DMS53 treated with DMSO at 0.1 percent for 48 hours (cell line): ENCODE results near the gene PPM1B.
"Not testable (repeated sequence)": the region's sequence is repeated elsewhere in the genome, so short reads cannot be mapped to it uniquely, and the experiment has no call there.

Source experiments
- DNase-seq: peaks from one replicate; lab custom pipeline; 2025; ENCODE audit not compliant: unreplicated experiment; lab: John Stamatoyannopoulos, UW

PPM1B gene

DNA sequence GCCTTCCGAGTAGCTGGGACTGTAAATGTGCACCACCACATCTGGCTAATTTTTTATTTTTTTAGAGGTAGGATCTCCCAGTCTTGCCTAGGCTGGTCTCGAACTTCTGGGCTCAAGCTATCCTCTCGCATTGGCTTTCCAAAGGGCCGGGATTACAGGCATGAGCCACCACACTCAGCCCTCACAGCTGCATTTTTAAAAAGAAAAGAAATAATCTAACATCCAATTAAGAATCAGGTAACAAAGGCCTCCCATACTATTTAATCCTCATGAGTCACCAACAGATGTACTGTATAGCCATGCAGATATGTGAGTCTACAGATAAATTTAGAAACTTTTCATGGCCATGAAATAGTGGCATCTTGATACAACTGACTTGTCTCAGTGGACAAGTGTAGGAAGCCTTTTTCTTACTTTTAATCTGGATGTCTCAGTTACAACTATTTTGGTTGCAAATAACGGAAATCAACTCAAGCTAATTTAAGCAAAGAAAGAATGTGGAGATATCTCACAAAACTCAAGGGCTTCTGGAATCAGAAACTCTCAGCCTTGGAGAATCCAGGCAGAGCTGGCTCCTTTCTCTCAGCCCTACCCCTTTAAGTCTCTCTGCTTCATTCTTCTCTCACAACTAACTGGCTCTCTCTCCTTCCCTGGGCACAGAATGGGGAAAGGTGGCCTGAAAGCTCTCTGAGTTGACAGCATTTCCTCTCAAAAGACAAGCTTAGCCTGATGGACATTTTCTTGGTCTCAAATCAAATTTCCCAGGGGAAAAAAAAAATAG lies 12.8 kb upstream of the PPM1B start:
- no peak for DNase-seq

- no peak for DNase-seq
Observed at GRCh38 chr2:44163777-44164176, 4.9 kb upstream of the PPM1B start.

GRCh38 chr2:44164617-44165016 lies 4.1 kb upstream of the PPM1B start:
- DNase-seq = no peak

- no peak for DNase-seq
Observed at GRCh38 chr2:44166096-44166495, 2.6 kb upstream of the PPM1B start.

DNA sequence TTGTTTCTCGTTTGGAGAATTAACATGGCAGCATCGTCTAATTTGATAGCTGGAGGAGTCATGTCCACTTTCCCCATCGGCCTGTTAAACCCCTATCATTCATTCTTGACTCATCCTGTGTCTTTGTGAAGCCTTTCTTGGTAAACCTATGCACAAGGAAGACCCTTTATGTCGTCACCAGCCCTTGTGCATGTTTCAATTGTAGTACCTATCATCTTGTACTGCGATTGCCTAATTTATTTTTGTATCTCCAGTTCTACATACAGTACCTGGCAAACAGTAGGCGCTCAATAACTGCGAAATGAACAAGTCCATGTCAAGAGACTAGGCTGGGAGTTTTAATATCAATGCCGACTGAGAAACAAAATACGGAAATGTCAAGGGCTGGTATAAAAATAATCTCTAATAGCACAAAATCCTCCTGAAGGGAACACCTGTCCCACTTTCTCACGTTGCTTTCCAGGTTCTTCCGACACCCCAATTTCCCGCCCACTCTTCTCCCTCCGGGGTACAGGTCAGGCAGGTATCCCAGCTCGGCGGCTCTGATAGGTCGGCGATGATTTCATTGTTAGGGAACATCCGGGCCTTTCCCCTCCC lies 1.3 kb upstream of the PPM1B start:
- DNase-seq = no peak

DNA sequence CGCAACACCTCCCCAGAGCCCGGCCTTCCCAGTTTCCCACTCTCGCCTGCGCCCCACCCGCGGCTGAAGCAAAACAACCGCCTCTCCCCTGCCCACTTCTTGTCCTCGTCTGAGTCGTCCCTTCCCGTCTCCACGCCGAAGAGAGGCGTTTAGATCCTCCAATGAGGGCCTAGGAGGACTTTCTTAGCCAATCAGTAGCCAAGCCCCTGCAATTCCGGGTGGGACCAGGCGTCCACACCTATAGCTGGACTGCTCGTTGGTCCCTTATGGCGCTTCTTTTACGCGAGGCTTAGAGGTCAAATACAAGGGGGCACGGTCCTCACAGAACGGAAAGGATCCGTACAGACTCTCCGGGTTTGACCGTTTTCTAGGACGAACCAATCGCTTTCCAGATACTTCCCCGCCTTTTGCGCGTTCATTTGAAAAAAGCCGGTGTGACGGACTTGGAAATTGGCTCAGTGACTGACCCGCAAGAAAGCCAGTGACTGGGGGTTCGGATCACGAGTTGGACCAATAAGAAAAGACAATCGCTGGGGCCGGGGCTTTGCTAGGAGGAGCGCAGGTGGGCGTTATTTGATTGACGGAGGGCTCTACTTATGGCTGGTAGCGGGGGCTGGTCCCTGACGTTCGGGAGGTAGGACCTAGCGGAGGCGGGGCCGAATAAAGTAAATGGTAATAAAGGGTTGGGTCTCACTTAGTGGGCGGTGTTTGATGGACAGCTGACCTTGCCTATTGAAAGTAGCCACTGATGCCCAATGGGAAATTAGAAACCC lies 581 bp upstream of the PPM1B start:
- DNase-seq = peak; percentile 99

DNA sequence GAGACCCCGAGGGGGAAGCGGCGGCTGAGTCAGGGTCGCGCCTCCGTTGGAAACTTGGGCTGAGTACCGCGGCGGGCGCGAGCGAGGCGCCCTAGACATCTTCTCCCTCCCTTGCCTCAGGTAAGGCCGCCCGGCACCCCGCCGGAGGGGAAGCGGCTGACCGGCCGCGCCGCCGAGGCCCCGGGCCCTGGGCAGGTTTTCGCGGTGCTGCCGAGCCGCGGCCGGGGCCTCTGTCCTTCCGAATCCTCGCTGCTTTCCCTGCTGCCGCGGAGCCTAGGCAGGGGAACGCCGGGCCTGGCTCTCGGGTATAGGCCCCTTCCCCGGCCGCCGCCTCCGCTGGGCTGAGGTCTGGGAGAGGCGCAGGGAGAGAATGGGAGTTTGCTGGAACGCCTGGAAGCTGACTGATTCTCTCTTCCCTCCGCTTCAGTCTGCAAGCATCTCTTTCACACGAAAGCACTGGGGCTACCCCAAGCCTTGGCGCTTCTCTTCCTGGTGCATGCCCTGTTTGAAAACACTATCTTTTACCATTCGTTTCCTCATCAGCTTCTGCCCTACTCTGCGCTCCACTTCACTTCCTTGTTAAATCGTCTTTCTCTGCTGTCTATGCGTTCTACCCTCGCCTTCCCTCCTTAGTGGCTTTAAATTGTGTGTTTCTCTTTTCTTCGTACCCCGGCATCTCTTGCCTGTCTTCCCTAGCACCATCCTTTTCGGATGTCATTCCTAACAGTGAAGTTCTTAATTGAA lies 652 bp downstream of the PPM1B start:
- peak; percentile 54 for DNase-seq

DNA sequence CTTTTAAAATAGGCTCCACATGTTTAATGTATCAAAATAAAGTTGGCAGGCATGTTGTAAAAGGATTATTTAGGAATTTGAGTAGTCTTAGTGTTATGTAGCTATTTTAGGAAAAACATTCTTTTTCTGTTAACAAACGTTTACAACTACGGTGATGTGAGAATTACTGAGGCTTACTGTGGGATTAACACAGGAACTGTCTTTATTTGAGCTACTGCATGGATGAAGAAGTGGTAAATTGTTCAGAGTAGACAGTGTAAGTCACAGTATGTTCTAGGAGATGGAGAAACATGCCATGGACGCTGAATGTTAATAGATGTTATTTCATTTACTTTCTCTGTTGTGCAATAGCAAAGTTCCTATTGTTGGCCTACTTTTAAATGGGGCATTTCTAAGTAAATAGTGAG lies 1.6 kb downstream of the PPM1B start:
- peak; percentile 16 for DNase-seq

DNA sequence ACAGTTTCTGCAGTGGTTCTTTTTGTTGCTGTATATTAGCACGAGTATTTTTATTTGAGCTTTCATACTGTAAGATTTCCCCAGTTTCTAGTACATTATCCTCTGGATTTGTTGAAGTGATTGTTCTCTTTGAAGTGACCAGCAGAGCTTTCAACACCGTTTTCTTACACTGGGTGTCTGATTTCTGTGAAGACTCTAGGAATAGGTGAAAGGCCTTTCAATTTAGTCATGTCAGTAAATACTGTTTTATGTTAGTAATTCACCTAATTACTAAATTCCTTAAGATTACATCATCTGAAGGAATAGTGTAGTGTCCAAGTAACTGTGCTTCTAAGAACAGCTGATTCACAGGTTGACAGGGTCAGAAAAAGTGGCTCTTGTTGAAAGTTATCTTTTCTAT lies 2.3 kb downstream of the PPM1B start:
- no peak for DNase-seq

GRCh38 chr2:44171442-44171841 lies 2.8 kb downstream of the PPM1B start:
- not testable (repeated sequence) for DNase-seq

GRCh38 chr2:44172576-44172975 lies 3.9 kb downstream of the PPM1B start:
- DNase-seq = no peak

DNA sequence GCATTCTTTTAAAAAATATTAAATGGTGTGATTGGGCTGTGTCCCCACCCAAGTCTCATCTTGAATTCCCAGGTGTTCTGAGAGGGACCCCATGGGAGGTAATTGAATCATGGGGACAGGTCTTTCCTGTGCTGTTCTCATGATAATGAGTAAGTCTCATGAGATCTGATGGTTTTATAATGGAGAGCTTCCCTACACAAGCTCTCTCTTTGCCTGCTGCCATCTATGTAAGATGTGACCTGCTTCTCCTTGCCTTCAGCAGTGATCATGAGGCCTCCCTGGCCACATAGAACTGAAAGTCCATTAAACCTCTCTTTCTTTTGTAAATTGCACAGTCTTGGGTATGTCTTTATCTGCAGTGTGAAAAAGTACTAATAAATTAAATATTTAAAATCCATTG lies 10.3 kb downstream of the PPM1B start:
- no peak for DNase-seq

- DNase-seq = no peak
Observed at GRCh38 chr2:44181648-44182047, 13.0 kb downstream of the PPM1B start.

- DNase-seq = no peak
Observed at GRCh38 chr2:44184106-44184505, 15.4 kb downstream of the PPM1B start.

DNA sequence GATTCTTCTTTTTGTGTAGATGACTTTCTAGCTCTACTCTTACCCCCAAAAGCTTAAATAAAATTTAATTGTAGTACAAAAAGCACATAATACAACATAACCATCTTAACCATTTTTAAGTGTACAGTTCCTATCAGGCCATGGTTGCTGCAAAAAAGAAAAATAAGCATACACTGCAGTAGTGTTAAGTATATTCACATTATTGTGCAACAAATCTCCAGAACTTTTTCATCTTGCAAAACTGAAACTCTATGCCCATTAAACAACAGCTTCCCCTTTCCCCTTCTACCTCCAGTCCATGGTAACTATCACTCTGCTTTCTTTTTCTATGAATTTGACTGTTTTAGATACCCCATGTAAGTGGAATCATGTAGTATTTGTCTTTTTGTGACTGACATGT lies 18.1 kb downstream of the PPM1B start:
- DNase-seq = no peak

DNA sequence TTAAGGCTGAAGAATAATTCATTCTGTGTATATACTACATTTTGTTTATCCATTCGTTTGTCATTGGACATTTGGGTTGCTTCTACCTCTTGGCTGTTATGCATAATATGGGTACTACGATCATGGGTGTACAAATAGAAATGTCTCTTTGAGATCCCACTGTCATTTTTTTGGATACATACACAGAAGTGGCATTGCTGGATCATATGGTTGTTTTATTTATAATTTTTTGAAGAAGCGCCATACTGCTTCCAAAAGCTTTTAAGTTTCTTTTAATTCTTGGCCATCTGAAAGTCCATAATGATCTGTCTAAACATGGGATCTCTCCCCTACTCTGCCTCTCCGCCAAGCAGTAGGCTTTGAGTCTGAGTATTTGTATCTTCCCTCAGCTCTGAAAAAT lies 18.6 kb downstream of the PPM1B start:
- DNase-seq = no peak

- no peak for DNase-seq
Observed at GRCh38 chr2:44188696-44189095, 20.0 kb downstream of the PPM1B start.

DNA sequence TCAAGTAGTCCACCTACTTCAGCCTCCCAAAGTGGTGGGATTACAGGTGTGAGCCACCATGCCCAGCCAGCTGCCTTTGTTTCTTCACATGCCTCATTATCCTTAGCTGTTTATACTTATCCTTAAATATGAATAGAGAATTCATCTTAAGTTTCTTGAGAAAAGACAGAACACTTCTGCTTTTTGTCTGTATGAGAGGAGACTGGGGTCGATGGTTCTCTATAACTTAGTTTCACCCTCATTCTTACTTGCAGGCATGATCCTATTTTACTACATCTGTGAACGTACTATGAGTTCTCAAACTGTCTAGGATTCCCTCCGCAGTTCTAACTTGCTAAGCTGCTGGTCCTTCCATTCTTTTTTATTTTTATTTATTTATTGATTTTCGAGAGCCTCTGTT lies 20.4 kb downstream of the PPM1B start:
- DNase-seq = no peak

- DNase-seq = no peak
Observed at GRCh38 chr2:44190526-44190925, 21.9 kb downstream of the PPM1B start.

- no peak for DNase-seq
Observed at GRCh38 chr2:44191739-44192138, 23.1 kb downstream of the PPM1B start.

GRCh38 chr2:44192646-44193045 lies 24.0 kb downstream of the PPM1B start:
- DNase-seq = no peak
